Activated CD4-positive, CD25-positive, alpha-beta regulatory T cell treated with anti-CD3 and anti-CD28 coated beads, Interleukin-2, amount 50 U/mL, for 24 hours (primary cell): Measurements from ENCODE around the gene INSYN2B.
A peak's percentile ranks its signal among the peaks of the same experiment; 100 is the strongest.

Experiments
- ATAC-seq, 2 donors: fragments of 150-1000 bp; cut with Tn5 transposase; one replicate each; pipeline ENCODE4 v1.10.0; 2021; ENCODE audit warnings: mild to moderate bottlenecking in 1 of 2, moderate library complexity in 1 of 2

Gene INSYN2B

DNA sequence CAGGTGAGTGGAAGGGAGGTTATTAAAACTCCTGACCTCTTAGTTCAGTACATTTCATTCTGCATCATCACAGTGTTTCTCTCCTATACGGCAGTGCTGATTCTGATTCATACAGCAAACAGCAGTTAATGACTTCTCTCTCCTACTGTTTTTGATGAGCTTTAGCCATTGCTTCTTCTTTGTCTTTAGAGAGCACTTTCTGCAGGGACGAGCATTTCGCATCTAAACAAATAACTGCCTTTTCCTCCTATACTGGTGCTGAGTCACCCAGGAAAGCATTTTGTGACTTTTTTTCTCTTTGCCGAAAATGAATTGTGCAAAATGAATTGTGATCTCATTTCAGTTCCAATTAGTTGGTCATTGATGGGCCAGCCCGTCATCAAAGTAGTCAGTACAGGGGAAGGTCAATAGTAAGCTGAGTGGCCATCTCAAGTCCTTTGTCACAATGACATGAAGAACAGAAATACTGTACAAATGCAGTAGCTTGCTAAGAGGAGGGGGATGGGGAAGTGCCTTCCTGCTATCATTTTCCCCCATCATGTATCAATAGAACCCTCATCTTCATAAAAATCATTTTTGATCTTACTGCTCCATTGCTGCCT, 98.5 kb downstream of the INSYN2B start:
- no peak for ATAC-seq

DNA sequence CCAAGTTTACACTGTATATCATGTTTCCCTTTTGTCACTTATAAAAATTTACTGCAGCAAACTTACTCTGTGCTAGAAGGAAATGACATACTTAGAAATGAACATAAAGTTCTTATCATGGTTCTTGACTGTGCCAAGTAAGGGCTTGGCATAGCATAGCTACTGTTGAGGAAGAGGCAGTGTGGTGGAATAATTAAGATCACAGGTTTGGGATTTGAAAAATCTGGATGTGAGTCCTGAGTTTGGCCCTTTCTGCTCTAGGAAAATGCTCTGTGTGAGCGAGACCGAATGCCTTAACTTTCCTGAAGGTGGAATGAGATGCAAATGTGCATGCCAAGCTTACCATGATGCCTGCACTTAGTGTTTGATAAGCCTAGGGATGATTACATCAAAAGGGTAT, 99.5 kb downstream of the INSYN2B start:
- no peak for ATAC-seq

DNA sequence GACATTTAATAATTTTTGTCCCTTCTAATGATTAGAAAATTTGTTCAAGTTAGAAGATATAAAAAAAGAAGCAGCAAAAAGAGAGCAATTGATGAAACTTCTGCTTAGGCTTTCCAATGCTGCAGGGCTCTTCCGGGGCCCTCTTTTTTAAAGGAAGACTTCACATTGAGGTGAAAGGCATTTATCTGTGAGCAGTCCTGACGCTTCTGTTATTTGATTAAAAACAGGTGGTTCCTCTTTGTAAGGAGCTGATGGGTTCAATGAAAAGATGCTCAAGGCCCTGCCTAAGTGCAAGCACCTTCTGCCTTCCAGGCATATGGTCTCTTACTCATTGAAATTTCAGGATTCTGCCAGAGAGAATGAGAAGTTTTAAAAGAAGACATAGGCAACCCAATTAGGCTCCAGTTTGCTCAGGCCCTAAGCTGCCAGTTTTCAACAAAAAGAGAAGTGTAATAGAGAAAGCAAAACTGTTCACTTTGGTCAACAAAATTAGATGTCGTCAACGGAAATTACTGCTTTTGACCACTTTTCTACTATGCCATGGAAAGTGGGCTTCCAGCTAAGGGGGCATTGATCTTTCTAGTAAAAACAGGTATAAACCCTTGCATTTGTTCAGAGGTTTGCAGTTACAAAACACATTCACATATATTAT, 100.2 kb downstream of the INSYN2B start:
- ATAC-seq = no peak

DNA sequence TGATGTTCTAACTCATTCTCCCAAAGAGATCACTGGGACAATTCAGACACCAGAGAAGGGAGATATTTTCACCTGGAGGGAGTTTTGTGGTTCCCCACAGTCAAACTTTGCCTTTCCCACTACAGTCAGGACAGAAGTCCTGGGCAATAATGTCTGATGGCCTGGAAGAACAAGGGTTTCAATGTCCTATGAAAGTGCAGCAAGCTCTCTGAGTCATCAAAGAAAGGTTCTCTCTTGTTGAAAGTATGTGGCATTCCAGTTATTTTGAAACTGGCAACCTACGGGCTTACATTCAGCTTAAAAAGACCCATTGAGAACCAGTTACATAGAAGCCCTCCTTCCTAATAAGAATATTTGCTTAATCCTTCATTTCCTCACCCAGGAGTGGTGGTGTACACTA, 103.9 kb downstream of the INSYN2B start:
- ATAC-seq = no peak

DNA sequence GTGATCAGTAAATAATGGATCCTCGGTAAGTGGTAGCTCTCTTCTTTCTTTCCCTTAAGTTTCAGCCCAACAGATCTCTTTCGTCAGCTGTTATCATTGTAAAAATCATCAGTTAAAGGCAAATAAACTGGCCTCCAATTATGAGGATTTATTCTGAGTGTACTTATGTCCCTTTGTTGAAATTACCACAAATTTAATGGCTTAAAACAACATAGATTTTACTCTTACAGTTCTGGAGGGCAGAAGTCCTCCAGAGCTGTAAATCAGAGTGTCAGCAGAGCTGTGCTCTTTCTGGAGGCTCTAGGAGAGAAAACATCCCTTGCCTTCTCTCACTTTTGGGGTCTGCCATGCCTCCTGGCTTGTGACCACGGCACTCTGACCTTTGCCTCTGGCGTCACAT, 104.6 kb downstream of the INSYN2B start:
- ATAC-seq = no peak

DNA sequence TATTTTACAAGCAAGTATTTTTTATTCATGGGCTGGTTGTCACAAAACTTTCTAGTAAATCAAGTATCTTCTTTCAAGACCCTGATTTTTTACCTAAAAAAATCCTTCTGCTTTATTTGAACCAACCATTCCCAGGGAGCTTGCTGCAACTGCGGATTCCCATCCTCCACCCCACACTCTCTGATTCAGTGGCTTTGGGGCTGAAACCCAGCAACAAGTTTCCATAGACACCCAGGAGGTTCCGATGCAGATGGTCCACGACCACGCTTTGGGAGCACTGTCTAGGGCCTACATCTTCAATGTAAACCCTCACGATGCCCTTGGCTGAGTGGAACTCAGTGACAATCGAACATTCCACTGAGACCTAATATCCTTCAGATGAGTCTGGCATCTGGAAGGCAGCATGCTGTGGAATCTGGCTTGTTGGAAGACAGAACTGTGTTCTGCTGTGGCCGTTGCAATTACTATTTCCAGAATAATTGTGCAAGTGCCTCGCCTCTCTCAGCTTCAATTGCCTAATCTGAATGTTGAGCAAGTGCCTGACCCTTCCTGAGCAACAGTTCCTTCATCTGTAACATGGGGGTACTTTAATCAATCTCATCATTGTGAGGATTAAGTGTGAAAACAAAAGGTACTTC, 105.1 kb downstream of the INSYN2B start:
- no peak for ATAC-seq

DNA sequence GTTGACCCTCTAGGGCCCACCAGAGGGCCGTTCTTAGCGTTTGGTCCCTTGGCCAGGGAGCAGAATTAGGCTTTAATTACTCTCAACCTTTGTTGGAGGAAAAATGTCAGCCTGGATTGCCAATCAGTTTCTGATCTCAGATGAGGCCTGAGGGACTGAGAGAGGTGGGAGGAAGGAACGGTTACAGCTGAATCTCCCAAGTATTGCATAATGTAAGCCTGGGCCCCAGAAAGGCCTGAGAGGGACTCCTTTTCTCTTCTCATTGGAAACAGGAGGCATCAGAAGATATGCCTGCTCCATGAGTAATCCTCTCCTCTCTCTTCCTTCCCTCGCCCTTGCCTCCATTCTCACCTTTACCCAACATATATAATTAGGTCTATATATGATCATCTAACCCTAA, 105.7 kb downstream of the INSYN2B start:
- ATAC-seq = no peak

DNA sequence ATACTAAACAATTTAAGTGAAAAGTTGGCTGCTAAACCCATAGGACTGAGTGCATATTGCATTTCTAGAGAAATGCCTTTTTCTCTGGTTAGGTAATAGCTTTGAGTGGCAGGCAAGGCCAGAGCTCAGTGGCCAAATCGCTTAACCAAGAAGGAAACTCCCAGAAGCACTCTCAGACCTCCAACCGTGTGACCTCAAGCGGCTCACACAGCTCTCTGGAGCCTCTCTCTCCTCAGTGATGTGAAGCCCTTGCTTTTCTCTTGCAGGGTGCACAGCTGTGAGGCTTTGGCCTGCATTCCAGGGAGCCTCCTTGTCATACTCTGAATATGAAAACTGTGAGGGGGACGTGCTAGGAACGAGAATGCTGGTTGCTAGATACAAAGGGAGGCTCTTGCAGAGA, 106.7 kb downstream of the INSYN2B start:
- no peak for ATAC-seq

DNA sequence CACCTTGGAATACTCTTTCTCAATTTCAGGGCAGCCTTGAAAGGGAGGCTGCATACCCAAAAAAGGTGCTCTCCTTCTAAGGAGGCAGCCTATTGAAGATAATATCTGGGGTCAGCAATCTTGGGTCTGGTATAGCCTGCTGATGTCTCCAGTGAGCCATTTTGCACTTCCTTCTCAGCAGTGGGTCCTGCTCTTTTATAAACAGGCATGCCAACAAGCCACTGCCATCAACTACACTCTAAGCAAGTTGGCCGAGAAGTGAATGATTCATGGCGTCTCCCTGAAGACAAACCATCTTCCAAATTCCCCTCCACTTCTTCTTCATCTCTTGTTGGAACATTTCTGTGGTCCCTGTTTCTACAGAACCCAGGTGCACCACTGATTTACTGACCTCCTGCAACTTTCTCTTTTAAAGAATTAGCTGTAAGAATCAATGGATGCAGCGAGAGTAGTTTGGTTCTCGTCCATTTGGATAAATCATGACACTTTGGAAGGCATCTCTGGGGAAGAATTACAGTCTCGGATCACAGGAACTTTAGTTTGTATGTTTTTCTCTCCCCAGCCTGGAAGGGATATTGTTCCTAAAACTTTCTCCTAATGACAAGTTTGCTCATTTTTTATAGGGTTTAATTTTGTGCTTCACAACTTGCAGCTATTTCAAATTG, 108.3 kb downstream of the INSYN2B start:
- no peak for ATAC-seq

DNA sequence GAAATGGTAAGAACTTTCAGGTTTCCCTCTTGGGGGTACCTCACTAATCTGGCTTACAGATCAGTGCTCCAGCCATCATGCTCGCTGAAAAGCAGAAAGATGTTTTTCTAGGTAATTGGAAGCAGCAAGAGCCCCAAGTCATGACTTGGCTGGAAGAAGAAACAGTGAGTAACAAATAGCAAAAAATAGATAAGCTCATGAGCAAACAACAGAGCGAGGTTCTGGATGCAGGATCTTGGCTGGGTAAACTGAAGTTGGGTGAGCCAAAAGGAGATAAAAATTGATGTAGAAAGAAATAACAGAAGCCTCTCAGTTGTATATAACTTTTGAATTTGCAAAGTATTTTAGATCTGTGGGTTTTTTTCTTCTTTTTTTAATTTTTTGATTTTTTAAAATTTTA, 110.1 kb downstream of the INSYN2B start:
- no peak for ATAC-seq

DNA sequence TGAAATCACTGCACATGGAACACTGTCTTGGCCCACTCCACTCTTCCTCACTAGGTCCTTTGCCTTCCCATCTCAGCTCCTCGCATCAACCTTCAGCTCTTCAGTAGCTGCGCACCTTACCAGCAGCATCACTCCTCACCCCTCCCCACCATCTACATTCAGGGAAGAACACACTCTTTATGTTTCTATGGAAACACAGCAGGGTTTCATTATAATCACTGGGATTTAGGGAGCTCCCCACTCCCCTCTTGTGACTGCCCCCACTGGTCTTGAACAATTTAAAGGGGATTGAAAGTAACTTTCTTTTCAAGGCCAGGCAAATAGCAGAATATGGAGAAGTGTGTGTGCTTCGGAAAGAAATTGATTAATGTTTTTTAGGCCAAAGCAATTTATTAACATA, 111.2 kb downstream of the INSYN2B start:
- no peak for ATAC-seq

DNA sequence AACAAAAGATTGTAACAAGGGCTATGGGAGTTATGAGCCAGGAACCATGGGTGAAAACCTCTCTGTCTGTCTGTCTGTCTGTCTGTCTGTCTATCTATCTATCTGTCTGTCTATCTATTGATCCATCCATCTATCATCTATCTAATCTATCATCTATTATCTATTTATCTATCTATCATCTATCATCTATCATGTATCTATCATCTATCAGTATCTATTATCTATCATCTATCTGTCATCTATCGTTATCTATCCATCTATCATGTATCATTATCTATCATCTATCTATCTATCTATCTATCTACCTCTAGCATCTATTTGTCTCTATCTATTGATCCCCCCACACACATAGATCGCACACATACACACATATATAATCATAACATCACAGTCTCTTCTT, 112.9 kb downstream of the INSYN2B start:
- ATAC-seq = no peak

DNA sequence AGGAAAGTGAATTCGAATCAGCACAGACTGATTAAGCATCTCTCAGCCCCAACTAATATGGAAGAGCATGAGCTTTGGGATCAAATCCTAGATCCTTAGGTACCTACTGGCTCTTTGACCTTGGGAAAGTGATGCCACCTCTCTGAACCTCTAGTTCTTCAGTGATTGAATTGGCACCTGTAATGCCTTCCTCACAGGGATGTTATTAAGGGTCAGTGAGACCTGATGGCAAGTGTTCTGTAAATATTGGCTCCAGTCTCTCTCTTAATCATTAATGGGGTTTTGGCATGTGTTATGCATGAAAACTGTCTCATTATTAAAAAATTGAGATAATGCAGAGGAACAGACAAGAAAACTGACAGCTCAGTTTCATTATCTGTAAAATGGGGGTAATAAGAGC, 115.8 kb downstream of the INSYN2B start:
- no peak for ATAC-seq

DNA sequence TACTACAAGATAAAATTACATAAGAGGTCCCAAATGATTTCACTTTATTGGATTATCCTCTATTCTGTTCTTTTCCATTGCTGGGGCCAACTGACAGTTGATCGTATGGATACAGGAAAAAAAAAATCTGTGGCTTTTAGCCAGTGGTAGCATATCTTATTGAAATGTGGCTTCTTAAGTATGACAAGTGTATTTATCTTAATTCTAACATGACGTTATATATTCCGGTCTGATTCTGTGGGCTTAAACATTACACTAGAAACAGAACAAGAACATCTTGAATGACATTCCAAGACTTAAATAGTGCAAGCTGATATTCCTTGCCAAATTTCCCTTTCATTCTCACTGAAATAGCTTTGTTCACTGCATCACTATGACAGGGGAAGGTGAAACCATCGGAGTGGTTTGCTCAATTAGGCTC, 117.9 kb downstream of the INSYN2B start:
- no peak for ATAC-seq

DNA sequence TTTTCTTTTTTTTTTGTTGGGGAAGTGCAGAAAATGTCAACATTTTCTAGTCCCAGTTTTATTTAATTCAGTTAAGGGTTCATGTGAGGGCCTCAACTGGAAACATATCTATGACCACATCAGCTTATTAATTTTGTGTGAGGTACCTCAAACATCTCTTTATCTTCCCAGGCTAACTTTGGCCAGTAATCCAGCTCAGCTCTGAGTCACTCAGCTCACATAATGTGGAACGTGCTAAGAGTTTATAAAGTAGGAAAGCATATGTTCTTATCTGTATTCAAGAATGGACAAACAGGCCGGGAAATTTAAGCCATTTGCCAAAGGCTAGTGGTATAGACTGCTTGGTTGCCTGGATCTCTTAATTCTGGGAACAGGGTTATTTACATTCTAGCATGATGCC, 118.4 kb downstream of the INSYN2B start:
- no peak for ATAC-seq

DNA sequence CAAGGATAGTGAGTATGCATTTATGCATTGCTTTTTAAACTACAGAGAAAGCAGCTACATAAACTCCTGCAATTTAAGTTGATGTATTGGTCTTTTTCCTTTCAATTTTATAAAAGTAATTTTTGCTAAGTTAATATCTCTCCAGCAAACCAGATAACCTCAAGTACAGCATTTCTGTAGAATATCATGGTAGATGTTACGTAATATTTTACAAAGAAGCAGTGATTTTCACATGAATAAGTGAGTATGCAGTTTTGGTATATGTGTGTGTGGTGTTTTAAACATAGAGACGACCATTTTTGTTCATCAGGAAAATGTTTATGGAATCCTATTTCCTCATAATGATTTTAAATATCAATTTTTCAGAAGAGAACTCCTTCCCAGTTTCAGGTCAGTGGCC, 118.9 kb downstream of the INSYN2B start:
- ATAC-seq = no peak

DNA sequence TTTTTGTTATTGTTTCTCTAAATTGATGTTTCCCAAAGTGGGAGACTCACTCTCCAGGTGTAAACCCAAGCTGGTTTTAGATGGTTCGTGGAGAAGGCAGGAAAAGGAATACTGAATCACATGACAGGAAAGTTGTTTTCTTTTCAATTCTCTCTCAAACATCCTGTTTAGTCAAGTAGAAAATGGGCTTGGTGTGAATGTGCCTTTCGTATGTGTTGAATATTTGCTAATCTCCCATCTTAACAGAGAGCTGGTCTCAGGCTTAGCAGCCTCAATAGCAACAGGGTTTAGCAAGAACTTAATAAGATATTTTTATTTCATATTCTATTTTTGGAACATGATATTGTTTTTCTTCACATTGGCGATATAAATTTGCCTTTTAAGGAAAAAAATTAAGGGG, 119.7 kb downstream of the INSYN2B start:
- no peak for ATAC-seq

DNA sequence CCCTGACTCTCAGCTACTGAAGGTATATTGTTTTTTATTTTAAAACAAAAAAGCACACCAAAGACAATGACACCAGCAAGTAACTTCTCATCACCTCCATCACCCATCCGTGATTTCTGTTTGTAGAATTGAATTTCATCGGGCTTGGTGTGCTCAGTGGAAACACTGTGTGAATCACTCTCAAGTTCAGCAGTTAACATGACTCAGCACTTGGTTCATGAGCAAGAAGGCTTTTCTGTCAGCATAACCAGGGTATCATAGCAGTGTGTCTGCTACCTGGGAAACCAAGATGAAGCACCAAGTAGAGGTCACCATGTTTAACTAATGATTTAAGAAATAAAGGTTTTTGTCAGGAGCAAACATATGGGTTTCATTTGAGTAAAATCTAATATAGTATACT, 123.7 kb downstream of the INSYN2B start:
- ATAC-seq = peak; percentile 96 to 98

DNA sequence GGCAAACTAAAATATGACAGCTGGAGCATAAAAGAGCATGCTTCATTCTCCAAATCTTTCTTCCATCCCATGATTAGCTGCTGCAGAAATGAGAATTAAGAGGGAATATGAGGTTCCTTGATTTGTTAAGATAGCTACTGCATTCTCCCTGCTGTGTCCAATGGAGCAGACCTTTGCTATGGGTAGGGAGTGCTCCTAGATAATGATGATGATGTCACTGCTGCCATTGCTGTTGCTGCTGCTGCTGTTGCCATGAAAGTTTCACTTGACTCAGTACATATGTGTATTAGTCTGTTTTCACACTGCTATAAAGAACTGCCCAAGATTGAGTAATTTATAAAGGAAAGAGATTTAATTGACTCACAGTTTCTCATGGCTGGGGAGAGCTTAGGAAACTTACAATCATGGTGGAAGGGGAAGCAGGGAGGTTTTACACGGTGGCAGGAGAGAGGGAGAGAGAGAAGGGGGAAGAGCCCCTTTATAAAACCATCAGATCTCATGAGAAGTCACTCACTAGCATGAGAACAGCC, 128.9 kb downstream of the INSYN2B start:
- ATAC-seq = peak in 1 of 2 donors; percentile 36

DNA sequence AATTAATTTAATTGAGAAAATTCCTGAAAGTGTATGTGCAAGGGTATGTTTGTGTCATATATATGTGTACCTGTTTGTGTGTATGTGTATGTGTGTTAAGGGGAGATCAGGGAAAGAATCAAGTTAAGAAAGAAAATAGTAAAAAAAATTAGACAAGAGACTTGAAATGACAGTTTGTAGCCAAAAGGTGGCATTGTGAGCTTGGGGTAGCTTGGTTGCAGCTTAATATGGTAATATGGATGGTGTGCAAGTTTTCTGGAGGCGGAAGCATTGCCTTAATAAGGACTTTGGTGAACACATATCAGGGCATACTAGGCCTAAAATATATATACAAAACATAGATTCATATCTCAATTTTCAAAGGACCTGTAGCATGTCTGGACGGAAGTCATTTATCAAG, 129.9 kb downstream of the INSYN2B start:
- ATAC-seq = no peak

DNA sequence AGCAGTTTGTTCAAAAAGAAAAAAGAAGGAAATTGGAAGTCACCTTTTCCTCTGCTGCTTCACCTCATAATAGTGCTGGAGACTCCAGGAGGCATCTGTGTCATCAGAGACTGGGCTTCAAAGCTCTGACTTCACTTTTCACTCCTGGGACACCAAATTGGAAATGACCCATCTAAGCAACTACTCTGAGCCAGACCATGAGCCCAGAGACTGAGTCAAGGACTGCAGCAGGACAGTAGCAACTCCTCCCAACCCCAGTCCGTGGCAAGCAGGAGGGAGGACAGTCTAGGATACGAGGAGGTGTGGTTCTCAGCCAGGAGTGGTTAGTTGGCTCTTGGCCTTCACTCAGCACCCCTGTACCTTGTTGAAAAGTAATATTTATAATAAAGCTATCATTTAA, 131.5 kb downstream of the INSYN2B start:
- no peak for ATAC-seq

DNA sequence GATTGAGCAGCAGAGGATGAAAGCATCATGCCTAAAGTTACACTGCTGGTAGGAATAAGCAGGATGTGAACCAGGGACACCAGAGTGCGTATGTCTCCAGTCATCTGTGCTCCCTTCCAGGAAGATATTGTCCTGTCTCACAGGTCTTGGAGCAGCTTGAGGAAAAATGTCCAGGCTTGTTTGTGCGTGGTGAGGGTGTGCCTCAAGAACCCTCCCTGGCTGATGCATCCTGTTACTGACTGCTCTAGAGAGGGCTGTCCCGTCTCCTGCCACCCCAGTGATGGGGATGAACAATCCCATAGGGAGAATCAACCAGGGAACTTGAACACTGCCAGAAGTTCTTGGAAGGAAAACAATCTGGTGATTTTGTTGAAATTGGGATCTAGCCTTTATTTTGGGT, 132.0 kb downstream of the INSYN2B start:
- no peak for ATAC-seq

DNA sequence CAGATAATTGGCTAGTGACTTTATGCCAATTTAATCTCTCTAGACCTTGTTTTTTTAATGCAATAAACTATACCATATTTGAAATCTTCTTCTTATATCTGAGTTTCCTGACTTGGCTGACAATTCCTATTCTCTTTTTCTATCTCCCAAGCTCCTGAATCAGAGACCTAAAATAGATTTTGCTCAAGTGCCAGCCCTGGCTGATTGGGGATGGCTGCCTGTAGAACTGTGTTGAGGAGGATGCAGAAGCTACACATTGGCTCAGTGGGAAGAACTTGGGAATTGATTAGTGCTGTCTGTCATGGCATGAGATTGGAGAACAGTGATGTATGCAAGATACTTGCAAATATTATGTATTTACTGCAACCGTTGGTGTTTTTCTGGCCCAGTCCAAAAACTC, 132.8 kb downstream of the INSYN2B start:
- ATAC-seq = no peak

DNA sequence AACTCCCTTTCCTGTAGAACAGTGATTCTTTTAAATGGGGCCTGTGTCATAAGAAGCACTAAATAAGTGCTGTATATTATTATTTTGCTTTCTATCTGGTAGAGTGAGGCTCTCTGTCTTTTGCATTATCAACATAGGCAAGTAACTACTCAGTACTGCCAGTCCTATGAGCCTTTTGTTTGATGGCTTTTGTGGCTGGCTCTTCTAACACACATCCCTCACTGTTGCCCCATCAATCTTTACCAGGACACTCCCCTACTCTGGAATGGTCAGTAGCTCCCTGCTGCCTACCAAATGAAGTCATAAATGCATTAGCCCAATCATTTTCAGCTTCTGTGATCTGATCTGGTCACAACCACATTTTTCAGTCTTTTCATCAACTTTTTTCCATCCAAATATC, 137.6 kb downstream of the INSYN2B start:
- ATAC-seq = no peak
